A549 (cell line): ENCODE data around the gene PEF1.

ENCODE experiments used
- BCL3 ChIP-seq: fragments of >200 bp; sonication (Bioruptor Twin); formaldehyde crosslinking; IDR thresholded peaks from 3 replicates; pipeline ENCODE4 v1.6.1; 2016
- CEBPB ChIP-seq, 2 experiments: fragments of >200 bp in 1 of 2; sonication (Bioruptor Twin) in 1 of 2; formaldehyde crosslinking in 1 of 2; IDR thresholded peaks; 2 replicates each; pipeline ENCODE4 v1.6.1; 2012 to 2016
- CTCF ChIP-seq: fragments of >200 bp; sonication (Bioruptor Twin); formaldehyde crosslinking; IDR thresholded peaks from 3 replicates; pipeline ENCODE4 v1.5.1; 2016
- GATA3 ChIP-seq: IDR thresholded peaks from 2 replicates; pipeline ENCODE4 v1.6.1; 2012; ENCODE audit warnings: borderline replicate concordance
- HDAC2 ChIP-seq: fragments of 200-600 bp; sonication (generic); IDR thresholded peaks from 2 replicates; pipeline ENCODE4 v1.6.1; 2016
- KDM1A ChIP-seq: fragments of 200-600 bp; sonication (generic); IDR thresholded peaks from 2 replicates; pipeline ENCODE4 v1.6.1; 2016; ENCODE audit warnings: low read depth, mild to moderate bottlenecking
- MAZ ChIP-seq: fragments of 150-350 bp; IDR thresholded peaks from 2 replicates; pipeline ENCODE4 v1.6.1; 2014; ENCODE audit warnings: antibody characterized with exemption, low read depth, low read length, borderline replicate concordance
- POLR2A ChIP-seq: IDR thresholded peaks from 2 replicates; pipeline ENCODE4 v1.6.1; 2012; ENCODE audit warnings: mild to moderate bottlenecking, low read length
- SMC3 ChIP-seq: fragments of >200 bp; sonication (Bioruptor Twin); formaldehyde crosslinking; IDR thresholded peaks from 3 replicates; pipeline ENCODE4 v1.6.1; 2018; ENCODE audit warnings: inconsistent platforms
- TFCP2L1 ChIP-seq: fragments of 250-450 bp; sonication (Bioruptor Pico); IDR thresholded peaks from 2 replicates; pipeline ENCODE4 v1.5.0; 2021; ENCODE audit warnings: mild to moderate bottlenecking
- ZC3H11A ChIP-seq: fragments of 450-650 bp; IDR thresholded peaks from 2 replicates; pipeline ENCODE4 v1.6.1; 2014; ENCODE audit warnings: antibody characterized with exemption, mild to moderate bottlenecking
- TF ChIP-seq, protein P1 (sequence below): fragments of 450-650 bp; IDR thresholded peaks from 2 replicates; pipeline ENCODE4 v1.6.1; 2014; ENCODE audit warnings: antibody characterized with exemption

- TF ChIP-seq POLR2A (no peak), CTCF (no peak), SMC3 (no peak), HDAC2 (no peak), TFCP2L1 (no peak), CEBPB (IDR thresholded peaks at IDR 0.05) (no peak), ZC3H11A (no peak), BCL3 (no peak), GATA3 (no peak), KDM1A (no peak), MAZ (no peak)
- TF ChIP-seq, protein P1, sequence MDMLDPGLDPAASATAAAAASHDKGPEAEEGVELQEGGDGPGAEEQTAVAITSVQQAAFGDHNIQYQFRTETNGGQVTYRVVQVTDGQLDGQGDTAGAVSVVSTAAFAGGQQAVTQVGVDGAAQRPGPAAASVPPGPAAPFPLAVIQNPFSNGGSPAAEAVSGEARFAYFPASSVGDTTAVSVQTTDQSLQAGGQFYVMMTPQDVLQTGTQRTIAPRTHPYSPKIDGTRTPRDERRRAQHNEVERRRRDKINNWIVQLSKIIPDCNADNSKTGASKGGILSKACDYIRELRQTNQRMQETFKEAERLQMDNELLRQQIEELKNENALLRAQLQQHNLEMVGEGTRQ, result no peak
Observed at GRCh38 chr1:31648641-31649357, 4.1 kb upstream of the PEF1 start.
